LNCaP clone FGC (cell line): ENCODE measurements around the gene HOXC6.

Experiments used
- DNase-seq: peaks from one replicate; pipeline ENCODE4 v3.0.0-alpha.2; 2011; ENCODE audit warnings: low read depth
- H3K4me3 ChIP-seq: 2 replicates; pipeline ENCODE4 v1.5.1; 2011; ENCODE audit warnings: mild to moderate bottlenecking, low read depth, low read length, control low read depth
- TF ChIP-seq, protein P1 (sequence below): IDR thresholded peaks from 2 replicates; pipeline ENCODE4 v1.5.1; 2012; ENCODE audit warnings: mild to moderate bottlenecking; ENCODE audit not compliant: control insufficient read depth, insufficient read depth; ENCODE audit errors: extremely low read depth

The HOXC6 gene

DNA sequence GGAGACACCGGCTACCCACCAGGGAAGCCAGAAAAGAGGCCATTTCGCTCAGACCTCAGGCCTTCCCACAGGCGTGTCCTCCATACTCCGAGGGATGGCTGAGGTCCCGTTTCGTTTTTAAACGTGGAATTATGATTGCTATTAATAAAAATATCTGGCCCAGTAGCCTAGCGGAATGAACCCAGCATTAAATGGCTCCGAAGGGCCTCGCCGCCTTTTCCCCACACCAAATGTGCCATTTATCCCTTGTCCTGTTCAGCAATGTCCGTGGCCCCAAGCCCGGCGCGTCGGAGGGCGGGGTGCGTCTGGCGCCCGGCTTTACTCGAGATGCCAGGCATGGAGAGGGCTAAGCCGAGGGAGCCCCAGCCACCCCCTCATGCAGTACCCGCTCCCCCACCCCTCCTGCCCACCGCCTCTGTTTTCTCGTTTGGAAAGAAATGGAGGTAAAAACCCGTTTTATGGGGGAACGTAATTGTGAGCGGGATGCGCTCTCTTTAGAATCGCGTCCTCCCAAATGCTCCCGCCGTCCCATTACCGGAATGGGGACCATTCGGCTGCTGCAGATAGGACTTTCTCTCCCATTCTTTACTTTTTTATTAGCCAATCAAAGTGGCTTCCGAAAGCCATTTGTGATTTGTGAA, 13.7 kb upstream of the HOXC6 start:
- no peak for DNase-seq
- no peak overlapping the region for H3K4me3 ChIP-seq
- TF ChIP-seq, protein P1, sequence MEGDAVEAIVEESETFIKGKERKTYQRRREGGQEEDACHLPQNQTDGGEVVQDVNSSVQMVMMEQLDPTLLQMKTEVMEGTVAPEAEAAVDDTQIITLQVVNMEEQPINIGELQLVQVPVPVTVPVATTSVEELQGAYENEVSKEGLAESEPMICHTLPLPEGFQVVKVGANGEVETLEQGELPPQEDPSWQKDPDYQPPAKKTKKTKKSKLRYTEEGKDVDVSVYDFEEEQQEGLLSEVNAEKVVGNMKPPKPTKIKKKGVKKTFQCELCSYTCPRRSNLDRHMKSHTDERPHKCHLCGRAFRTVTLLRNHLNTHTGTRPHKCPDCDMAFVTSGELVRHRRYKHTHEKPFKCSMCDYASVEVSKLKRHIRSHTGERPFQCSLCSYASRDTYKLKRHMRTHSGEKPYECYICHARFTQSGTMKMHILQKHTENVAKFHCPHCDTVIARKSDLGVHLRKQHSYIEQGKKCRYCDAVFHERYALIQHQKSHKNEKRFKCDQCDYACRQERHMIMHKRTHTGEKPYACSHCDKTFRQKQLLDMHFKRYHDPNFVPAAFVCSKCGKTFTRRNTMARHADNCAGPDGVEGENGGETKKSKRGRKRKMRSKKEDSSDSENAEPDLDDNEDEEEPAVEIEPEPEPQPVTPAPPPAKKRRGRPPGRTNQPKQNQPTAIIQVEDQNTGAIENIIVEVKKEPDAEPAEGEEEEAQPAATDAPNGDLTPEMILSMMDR = no peak

DNA sequence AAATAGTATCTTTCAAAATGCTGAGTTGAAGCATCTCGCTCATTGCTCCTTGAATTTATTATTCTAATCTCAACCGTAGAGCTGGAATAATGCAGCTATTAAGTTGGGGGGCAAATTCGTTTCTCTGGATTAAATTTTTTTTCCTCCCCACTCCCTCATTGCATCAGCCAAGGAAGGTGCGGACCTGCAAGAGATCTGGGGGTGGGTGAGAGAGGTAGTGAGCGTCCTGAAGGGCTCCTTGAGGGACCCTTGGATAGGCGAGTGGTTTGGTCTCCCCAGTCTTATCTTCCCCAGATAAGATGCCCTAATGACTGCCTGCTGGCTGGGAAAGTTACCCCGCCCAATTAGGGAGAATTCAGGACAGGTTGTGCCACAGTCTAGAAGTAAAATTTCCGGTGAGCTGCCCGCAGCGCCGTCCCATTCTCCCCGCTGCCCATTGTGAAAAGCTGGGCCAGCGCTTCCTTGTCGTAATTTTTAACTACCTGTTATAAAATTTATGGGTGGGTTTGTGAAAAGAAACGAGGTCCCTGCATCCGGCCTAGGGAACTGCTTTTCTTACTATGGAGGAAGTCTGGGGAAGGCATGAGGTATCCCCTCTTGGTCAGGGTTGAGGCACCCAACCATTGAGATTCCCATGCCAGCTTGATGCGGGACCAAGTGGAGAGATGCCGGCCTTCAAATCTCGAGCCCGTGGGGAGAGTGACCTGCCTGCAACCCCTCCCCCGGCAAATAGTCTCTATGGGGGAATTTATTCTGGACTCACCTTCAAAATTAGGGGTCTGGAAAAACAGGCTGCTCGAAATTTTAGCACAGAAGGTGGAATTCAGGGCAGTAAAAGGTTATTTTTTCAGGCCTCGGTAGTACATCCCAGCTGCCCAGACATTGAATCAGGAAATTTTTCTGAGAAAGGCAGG, 13.0 kb upstream of the HOXC6 start:
- no peak overlapping the region for H3K4me3 ChIP-seq
- DNase-seq = no peak
- TF ChIP-seq, protein P1 = no peak

DNA sequence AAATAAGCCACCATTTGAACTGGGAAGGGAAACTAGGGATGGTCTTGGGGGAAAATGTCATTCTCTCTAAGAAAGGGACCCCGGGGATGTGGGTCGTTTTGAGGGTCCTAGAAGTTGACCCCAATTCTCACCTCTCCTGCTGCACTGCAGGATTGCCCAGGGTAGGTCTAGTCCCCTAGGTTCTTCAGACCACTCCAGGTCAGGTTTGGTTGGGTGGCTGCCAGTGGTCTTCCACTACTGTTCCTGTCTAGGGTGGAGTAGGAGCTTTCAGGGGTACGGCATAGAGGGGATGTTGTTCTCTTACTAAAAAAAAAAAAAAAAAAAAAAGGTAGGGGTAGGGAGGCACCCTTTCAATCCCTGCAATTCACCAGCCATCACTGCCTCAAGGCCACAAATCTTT, 12.2 kb upstream of the HOXC6 start:
- TF ChIP-seq, protein P1 = no peak
- H3K4me3 ChIP-seq = peak overlapping the region; percentile 95
- DNase-seq = no peak

DNA sequence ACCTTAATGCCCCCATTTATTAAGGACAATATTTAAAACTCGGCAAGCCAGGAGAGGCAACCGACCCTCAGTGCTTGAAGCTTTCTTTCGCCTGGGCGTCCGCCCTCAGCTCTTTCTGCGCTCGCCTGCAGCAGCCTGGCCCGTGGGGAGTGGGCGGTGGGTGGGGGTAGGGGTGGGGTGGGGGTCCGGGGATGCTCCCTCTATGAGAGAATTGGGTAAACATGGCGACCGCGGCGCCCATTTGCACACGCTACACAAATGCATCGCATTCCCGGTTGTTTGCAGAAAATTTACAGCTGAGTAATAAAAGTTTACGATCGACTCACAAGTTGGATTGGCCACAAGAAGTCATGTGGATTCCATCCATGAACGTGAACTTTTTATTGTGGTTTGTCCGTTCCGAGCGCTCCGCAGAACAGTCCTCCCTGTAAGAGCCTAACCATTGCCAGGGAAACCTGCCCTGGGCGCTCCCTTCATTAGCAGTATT, 11.7 kb upstream of the HOXC6 start:
- DNase-seq = peak; percentile 95
- TF ChIP-seq, protein P1 = no peak
- peak overlapping the region; percentile 95 for H3K4me3 ChIP-seq

DNA sequence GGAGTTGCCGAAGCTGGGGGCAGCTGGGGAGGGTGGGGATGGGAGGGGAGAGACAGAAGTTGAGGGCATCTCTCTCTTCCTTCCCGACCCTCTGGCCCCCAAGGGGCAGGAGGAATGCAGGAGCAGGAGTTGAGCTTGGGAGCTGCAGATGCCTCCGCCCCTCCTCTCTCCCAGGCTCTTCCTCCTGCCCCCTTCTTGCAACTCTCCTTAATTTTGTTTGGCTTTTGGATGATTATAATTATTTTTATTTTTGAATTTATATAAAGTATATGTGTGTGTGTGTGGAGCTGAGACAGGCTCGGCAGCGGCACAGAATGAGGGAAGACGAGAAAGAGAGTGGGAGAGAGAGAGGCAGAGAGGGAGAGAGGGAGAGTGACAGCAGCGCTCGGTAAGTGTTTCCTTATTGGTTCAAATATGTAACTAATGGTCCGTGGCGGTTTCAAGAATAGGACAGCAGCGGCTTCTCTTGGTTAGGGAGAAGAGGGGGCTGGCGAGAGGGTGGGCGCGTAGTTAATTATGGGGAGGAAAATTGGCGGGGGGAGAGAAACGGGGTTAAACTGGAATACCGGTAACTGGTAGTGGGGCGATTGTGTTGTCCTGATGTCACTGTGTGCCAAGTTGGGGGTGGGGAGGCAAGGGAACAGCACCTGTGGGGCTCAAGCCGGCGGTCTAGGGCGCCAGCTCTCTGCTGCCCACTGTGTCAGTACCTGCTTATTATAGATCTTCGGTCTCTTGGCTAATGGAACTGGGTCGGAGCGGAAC, 11.0 kb upstream of the HOXC6 start:
- peak overlapping the region; percentile 95 for H3K4me3 ChIP-seq
- no peak for DNase-seq

DNA sequence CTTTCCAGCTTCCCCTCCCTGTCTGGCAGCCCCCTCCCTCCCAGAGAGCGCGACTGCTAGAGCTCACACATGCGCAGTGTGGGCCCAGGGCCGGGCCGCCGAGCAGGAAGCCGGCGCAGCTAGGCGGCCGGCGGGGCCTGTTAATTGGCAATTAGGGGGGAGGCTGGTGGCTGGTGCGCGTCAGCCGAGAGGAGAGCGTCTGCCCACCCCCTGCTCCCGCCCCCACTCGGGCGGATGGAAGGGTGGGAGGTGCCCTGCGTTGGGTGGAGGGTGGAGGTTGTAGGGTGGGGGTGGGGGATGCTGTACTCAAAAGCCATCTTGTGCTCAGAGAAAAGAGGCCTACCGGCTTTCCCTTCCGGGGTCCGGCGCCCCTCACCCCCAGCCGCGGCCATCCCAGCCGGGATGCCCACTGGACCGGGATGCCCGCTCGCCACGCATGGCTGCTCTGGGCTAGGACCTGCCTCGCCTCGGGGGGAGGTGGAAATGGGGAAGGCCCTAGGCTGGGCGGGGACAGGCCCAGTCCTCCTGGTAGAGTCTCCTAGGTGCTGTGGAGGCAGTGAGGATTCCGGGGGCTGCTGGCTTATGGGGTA, 10.3 kb upstream of the HOXC6 start:
- DNase-seq = no peak
- TF ChIP-seq, protein P1 = no peak
- H3K4me3 ChIP-seq = peak overlapping the region; percentile 95

More for the DNA sequence above, 11.0 kb upstream of the HOXC6 start:
- TF ChIP-seq, protein P1 = no peak
